Measurements from ENCODE around the gene TWIST2. TPM values are rescaled to one million over a fixed set of nuclear protein-coding genes. Genes with fewer than 3 reads are reported as not detected.

Gene TWIST2
- polyA plus RNA-seq, 1 of the 3 experiments (the other 2 are of a cell fraction) = 19.5 TPM

DNA sequence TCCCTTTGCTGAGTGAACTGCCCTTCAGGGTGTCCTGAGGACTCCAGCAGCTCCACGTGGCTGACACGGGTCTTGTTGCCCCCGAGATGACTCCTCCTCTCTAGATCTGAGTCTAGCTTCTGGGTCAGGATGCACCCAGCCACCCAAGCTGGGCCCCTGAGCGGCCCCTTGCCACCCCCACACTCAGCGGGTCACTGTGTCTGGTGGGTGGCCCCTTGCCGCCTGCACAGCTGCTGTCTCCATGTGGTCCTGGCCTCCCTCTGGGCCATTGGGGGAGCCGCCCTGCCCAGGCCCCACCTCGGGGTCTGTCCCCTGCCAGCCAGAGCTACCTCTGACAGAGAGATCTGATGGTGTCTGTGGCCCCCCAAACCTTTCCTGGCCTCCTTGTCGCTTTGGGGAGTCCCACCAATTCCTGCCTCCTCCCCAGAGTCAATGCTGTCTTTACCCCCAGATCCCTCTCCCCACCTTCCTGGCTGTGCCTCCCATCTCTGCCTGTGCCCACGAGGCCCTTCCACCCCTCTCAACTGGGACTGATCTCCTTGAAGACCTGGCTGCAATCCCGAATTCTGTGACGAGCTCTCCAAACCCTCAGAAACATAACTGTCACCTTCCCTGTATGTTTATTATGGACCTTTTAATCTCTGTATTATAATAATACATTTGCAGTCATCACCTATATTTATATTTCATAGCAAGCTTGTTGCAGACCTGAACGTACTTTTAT, 46.5 kb downstream of the TWIST2 start:
- Histone ChIP-seq H3K9me3 (no peaks in the 10 kb centered on the region), H2AFZ (ENCODE audit: low read depth) (no peak overlapping the region), H3K4me1 (ENCODE audit: control insufficient read depth in 1 of 2, insufficient read depth in 2 of 2, low read depth in 1 of 2, low read length in 1 of 2) (no peaks in the 10 kb centered on the region), H4K20me1 (ENCODE audit: insufficient read depth) (no peaks in the 10 kb centered on the region), H3K27ac (ENCODE audit: low read depth in 2 of 2, low read length in 1 of 2) (no peak overlapping the region), H3K27me3 (ENCODE audit: insufficient read depth) (no peaks in the 10 kb centered on the region), H3K79me2 (ENCODE audit: insufficient read depth) (no peaks in the 10 kb centered on the region), H3F3A (replicated peaks; ENCODE audit: insufficient read depth) (no peaks in the 10 kb centered on the region), H3K9ac (no peak overlapping the region), H3K4me2 (no peak overlapping the region), H3K36me3 (replicated peaks in 1 of 2; ENCODE audit: control insufficient read depth in 1 of 2, insufficient read depth in 2 of 2, low read length in 1 of 2) (no peaks in the 10 kb centered on the region), H3K4me3 (ENCODE audit: low read depth in 2 of 2, low read length in 1 of 2) (no peak overlapping the region), H3K9me2 (no peaks in the 10 kb centered on the region)
- ChIA-PET POLR2A (no interaction called here), CTCF (interaction anchor here (0.6 kb wide), 1 partner anchor 141 kb away, joined by 3 read pairs; no protein-coding TSS in a partner anchor)
- no peak for TF ChIP-seq RXRA (IDR thresholded peaks at IDR 0.05; ENCODE audit: borderline replicate concordance, low read depth)
- no peak for TF ChIP-seq RAD21 (IDR thresholded peaks at IDR 0.05; ENCODE audit: low read length)
- TF ChIP-seq, protein P1, sequence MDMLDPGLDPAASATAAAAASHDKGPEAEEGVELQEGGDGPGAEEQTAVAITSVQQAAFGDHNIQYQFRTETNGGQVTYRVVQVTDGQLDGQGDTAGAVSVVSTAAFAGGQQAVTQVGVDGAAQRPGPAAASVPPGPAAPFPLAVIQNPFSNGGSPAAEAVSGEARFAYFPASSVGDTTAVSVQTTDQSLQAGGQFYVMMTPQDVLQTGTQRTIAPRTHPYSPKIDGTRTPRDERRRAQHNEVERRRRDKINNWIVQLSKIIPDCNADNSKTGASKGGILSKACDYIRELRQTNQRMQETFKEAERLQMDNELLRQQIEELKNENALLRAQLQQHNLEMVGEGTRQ (IDR thresholded peaks at IDR 0.05; ENCODE audit: borderline replicate concordance, low read depth, low read length) = no peak
- no peak for TF ChIP-seq ELF1 (IDR thresholded peaks at IDR 0.05)
- no peak for TF ChIP-seq SIN3A (IDR thresholded peaks at IDR 0.05; ENCODE audit: borderline replicate concordance, low read depth, low read length)
- TF ChIP-seq FOXJ3 (CRISPR knock-in tag; IDR thresholded peaks at IDR 0.05) = no peak
- no peak for TF ChIP-seq RCOR1 (IDR thresholded peaks at IDR 0.05; ENCODE audit: low read length)
- TF ChIP-seq, protein P2, sequence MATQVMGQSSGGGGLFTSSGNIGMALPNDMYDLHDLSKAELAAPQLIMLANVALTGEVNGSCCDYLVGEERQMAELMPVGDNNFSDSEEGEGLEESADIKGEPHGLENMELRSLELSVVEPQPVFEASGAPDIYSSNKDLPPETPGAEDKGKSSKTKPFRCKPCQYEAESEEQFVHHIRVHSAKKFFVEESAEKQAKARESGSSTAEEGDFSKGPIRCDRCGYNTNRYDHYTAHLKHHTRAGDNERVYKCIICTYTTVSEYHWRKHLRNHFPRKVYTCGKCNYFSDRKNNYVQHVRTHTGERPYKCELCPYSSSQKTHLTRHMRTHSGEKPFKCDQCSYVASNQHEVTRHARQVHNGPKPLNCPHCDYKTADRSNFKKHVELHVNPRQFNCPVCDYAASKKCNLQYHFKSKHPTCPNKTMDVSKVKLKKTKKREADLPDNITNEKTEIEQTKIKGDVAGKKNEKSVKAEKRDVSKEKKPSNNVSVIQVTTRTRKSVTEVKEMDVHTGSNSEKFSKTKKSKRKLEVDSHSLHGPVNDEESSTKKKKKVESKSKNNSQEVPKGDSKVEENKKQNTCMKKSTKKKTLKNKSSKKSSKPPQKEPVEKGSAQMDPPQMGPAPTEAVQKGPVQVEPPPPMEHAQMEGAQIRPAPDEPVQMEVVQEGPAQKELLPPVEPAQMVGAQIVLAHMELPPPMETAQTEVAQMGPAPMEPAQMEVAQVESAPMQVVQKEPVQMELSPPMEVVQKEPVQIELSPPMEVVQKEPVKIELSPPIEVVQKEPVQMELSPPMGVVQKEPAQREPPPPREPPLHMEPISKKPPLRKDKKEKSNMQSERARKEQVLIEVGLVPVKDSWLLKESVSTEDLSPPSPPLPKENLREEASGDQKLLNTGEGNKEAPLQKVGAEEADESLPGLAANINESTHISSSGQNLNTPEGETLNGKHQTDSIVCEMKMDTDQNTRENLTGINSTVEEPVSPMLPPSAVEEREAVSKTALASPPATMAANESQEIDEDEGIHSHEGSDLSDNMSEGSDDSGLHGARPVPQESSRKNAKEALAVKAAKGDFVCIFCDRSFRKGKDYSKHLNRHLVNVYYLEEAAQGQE (IDR thresholded peaks at IDR 0.05; ENCODE audit: low read depth, low read length) = no peak
- no peak for TF ChIP-seq MXI1 (IDR thresholded peaks at IDR 0.05; ENCODE audit: low read depth, low read length)
- no peak for TF ChIP-seq SMC3 (IDR thresholded peaks at IDR 0.05; ENCODE audit: low read depth, low read length)
- TF ChIP-seq POLR2AphosphoS5 (IDR thresholded peaks at IDR 0.05; ENCODE audit: low read depth, low read length) = no peak
- no peak for TF ChIP-seq FOSL2 (IDR thresholded peaks at IDR 0.05; ENCODE audit: borderline replicate concordance, low read depth)
- TF ChIP-seq CHD2 (IDR thresholded peaks at IDR 0.05; ENCODE audit: low read length, partially characterized antibody) = no peak
- TF ChIP-seq MEF2A (IDR thresholded peaks at IDR 0.05; ENCODE audit: borderline replicate concordance, low read depth) = no peak
- TF ChIP-seq, protein P3, sequence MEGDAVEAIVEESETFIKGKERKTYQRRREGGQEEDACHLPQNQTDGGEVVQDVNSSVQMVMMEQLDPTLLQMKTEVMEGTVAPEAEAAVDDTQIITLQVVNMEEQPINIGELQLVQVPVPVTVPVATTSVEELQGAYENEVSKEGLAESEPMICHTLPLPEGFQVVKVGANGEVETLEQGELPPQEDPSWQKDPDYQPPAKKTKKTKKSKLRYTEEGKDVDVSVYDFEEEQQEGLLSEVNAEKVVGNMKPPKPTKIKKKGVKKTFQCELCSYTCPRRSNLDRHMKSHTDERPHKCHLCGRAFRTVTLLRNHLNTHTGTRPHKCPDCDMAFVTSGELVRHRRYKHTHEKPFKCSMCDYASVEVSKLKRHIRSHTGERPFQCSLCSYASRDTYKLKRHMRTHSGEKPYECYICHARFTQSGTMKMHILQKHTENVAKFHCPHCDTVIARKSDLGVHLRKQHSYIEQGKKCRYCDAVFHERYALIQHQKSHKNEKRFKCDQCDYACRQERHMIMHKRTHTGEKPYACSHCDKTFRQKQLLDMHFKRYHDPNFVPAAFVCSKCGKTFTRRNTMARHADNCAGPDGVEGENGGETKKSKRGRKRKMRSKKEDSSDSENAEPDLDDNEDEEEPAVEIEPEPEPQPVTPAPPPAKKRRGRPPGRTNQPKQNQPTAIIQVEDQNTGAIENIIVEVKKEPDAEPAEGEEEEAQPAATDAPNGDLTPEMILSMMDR (IDR thresholded peaks at IDR 0.05) = no peak
- WGBS (ENCODE audit: low lambda C conversion rate) = 85% methylated on average over 8 of the region's 13 CpGs
- DNase-seq = no peak
